OCI-M1 (cell line): ENCODE results near the gene IGHMBP2.
"Not testable (repeated sequence)": the region's sequence is repeated elsewhere in the genome, so short reads cannot be mapped to it uniquely, and the experiment has no call there.

ENCODE experiments used
- DNase-seq: peaks from one replicate; lab custom pipeline; 2025; lab: John Stamatoyannopoulos, UW

IGHMBP2 gene

DNA sequence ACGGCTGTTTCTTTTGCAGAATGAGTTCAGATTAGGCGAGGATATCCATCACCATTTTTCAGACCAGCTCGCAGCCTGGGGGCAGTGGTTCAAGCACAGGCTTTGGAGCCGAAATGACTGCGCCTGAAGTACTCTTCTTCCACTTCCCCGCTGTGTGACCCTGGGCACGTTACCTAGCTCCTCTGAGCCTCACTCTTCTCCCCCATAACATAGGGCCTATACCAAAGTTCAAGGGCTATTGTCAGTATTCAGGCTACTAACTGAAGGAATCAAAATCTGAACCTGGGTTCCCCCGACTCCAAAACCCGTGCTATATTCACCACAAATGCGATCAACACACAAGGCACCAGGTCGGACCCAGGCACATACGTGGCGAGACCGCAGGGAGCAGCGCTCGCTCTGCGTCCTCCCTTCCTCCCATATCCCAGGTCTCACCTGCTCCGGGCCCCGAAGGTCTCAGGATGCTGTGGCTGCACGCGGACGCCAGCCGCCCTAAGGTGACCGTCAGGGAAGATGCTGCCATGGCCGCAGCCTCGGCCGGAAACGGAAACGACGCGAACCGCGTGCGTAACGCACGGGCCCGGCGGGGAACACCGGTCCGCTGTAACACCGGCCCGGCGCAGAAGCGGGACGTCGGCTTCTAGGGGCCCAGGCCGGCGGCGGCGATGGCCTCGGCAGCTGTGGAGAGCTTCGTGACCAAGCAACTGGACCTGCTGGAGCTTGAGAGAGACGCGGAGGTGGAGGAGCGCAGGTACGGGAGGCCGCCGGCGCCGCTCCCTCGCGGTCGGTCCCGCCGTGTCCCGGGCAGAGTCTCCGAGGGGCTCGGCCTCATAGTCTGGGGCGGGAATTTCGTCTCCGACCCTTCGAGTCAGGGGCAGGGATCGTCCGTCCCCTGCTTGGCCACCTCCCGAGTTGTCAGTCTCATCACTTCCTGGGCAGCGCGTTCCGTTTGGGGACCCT lies at the start of gene IGHMBP2, which contains the start of gene MRPL21:
Gene IGHMBP2 (plus strand): TSS at position 604 of the 960 bp plus-strand sequence. CDS start 62 bp downstream, at position 666.
Gene MRPL21 (minus strand): TSS at position 545 of the 960 bp plus-strand sequence. CDS start 22 bp downstream, at position 523.
- peak; percentile 99 for DNase-seq

- DNase-seq: no peak
These were observed 49.3 kb upstream of the IGHMBP2 start for GRCh38 chr11:68854273-68854958.

DNA sequence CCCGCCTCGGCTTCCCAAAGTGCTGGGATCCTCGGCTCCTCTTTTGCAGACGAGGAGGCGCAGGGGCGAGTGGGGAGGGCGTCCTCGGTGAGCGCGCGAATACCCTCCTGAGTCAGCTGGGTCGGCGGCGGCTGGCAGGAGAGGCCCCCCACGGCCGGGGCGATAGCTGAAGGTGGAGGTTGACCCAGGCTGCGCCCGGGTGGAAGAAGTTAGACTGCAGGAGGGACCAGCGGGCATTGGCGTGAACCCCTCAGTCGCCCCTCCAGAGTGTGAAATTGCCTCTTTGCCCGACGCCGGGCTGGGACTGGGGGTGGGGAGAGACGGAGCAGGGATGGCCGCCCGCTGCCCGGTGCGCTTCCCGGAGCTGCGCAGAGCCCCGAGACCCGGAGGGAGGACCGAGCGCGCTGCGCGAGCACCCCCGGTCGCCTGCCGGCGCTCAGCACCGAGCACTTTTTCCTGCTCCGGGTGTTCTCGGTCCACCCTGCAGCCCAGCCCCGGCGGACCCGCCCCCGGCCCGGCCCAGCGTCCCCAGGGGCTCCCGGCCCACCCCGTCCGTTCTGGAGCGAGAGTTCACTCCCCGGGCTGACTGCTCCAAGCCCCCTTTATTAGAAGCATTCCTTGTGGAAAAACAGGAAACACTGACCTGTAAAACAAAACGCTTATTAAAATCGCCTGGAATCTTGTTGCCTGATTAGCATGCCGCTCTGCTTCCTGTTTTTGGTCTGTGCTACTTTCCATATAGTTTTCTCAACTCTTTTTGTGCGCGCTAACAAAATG lies 48.3 kb upstream of the IGHMBP2 start:
- DNase-seq: peak; percentile 94

- DNase-seq: not testable (repeated sequence)
These were observed 47.2 kb upstream of the IGHMBP2 start for GRCh38 chr11:68856425-68857030.

GRCh38 chr11:68857037-68857586 lies 46.6 kb upstream of the IGHMBP2 start:
- peak; percentile 50 for DNase-seq

GRCh38 chr11:68859123-68859522 lies 44.6 kb upstream of the IGHMBP2 start:
- DNase-seq: no peak

DNA sequence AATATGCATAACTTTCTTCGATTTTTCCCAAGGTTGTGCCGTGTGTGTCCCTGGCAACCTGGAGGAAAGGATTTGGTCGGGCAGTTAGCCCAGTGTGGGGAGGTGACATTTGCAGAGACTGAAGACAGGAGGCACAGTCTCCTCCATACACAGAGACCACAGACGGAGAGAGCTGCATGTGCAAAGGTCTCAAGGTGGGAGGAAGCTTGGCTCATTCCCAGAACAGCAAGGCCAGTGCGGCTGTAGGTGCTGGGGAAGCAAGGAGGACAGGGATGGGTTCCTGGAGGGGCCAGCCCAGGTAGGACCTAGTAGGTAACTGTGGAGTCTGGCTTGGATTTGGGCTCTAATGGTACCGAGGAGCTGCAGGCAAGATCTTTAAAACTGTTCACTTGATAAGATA lies 41.3 kb upstream of the IGHMBP2 start:
- DNase-seq: no peak

- no peak for DNase-seq
These were observed 40.0 kb upstream of the IGHMBP2 start for GRCh38 chr11:68863553-68864265.

GRCh38 chr11:68865241-68865640 lies 38.5 kb upstream of the IGHMBP2 start:
- no peak for DNase-seq

- no peak for DNase-seq
These were observed 36.6 kb upstream of the IGHMBP2 start for GRCh38 chr11:68867066-68867465.

DNA sequence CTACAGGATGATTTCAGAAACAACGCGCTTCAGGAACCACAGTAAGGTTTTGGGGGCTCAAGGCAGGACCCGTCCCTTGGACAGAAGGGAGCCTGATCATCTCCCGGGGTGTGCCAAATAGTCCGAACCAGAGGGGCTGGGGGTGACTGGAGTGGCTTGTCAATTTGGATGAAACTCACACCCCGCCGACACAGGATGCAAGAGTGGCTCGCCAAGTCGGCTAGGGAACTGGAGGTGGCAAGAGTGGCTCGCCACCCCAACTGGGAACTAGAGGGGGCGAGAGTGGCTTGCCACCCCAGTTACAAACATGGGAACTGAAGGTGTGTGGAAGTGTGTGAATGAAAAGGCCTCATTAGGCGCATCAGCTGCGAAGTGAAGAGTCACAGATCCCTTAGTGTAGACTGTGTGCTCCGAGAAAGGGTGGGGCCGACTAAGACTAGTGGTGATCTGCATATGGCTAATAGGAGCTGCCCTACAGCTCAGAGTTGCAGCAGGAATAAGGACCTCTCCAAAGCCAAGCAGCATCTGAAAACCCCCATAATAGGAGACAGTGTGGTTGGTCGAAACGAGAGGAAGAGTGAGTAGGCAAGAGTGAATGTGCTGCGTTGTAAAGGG lies 35.4 kb upstream of the IGHMBP2 start:
- no peak for DNase-seq

DNA sequence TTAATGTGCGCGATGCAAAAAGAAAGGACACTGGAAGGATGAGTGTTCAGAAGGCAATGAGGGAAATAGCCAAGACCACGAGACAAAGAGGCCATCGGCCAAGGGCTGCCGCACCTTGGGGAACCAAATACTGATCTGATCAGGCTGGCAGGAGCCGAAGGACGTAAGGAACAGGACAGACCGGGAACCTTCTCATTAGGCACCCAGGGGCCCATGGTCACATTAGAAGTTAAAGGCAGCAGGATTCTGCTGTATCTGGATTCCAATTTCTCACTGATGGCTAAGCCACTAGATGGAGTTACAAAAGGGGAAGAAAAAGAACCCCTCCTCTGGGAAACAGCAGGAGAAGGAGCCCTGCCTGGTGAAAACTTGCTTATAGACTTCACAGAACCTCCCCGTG lies 33.2 kb upstream of the IGHMBP2 start:
- DNase-seq: peak; percentile 93

- DNase-seq: no peak
These were observed 31.3 kb upstream of the IGHMBP2 start for GRCh38 chr11:68872216-68873003.

DNA sequence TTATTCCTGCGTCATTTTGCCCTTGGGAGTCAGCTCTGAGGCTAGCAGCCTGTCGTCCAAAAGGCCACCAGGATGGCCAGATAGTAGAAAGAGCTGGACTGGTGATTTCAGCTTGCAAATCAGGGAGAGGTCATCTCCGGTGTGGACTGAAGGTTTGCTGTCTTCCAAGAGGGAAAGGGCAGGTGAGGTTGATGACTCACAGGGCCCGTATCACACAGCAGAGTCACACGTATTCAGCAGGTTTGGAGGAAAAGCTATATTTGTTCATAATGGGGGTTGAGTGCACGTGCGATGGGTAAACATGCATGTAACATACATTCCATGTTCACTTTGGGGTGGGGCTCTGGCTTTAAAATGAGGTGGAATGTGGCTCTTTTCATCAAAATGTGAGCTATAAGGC lies 25.7 kb upstream of the IGHMBP2 start:
- no peak for DNase-seq

DNA sequence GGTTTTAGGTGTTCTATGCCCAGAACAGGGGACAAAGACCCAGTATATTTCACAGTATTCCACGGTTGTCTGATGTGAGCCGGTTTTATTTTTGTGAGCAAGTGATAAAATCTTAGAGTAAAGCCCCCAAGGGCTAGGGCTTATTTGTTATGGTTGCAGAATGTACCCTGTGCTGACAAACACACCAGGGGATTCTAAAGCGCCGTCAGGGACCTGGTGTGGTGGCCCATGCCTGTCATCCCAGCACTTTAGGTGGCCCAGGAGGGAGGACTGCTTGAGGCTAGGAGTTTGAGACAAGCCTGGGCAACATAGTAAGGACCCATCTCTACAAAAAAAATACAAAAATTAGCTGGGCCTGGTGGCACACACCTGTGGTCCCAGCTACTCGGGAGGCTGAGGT lies 22.8 kb upstream of the IGHMBP2 start:
- DNase-seq: no peak

DNA sequence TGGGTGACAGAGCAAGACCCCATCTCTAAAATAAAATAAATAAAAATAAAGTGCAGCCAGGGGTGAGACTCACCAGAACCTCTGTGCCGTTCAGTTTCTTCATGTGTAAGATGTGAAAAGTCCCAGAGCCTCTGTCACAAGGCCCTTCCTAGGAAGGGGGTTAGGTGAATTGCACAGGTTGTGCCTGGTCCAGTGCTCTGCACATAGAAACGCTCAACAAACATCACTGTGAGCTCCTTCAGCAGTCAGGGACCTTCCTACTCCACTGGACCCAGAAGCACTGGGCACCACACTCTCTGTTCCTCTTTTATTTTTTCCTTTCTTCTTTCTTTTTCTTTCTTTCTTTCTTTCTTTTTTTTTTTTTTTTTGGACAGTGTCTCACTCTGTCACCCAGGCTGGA lies 22.4 kb upstream of the IGHMBP2 start:
- no peak for DNase-seq

- DNase-seq: no peak
These were observed 21.3 kb upstream of the IGHMBP2 start for GRCh38 chr11:68882391-68882790.

DNA sequence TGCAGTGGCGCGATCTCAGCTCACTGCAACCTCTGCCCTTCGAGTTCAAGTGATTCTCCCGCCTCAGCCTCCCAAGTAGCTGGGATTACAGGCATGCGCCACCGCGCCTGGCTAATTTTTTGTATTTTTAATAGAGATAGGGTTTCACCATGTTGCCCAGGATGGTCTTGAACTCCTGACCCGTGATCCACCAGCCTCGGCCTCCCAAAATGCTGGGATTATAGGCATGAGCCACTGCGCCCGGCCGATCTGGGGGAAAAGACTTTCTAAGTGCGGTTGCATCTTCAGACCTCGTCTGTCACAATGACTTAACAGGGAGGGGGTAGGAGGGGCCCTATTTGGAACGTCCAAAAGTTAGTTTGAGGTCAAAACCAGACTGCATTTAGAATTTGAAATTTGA lies 18.9 kb upstream of the IGHMBP2 start:
- not testable (repeated sequence) for DNase-seq

DNA sequence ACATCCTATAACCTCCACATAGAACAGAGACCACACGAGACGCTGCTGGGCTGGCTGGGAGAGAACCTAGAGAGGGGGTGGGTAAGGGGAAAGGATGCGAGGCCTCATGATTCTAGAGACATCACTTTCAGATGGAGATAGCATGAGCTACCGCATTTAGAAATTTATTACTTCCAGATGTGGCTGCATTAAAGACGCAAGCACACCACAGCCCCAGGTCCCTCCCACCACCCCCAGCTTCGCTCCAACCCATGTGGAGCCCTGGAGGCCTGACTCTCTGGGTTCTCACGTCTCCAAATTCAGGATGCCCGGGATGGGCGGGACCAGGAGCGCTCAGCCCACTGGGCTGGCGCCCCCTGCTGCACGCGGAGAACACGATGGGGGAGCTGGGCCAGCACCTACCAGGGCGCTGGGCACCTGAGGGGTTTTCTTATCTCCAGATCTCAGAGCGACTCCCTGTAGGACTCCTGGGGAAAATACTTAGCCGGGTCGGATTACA lies 13.7 kb upstream of the IGHMBP2 start:
- no peak for DNase-seq
